ENCODE results near the gene OOSP1.
"Not testable (repeated sequence)": the region's sequence is repeated elsewhere in the genome, so short reads cannot be mapped to it uniquely, and the experiment has no call there.

Gene OOSP1

DNA sequence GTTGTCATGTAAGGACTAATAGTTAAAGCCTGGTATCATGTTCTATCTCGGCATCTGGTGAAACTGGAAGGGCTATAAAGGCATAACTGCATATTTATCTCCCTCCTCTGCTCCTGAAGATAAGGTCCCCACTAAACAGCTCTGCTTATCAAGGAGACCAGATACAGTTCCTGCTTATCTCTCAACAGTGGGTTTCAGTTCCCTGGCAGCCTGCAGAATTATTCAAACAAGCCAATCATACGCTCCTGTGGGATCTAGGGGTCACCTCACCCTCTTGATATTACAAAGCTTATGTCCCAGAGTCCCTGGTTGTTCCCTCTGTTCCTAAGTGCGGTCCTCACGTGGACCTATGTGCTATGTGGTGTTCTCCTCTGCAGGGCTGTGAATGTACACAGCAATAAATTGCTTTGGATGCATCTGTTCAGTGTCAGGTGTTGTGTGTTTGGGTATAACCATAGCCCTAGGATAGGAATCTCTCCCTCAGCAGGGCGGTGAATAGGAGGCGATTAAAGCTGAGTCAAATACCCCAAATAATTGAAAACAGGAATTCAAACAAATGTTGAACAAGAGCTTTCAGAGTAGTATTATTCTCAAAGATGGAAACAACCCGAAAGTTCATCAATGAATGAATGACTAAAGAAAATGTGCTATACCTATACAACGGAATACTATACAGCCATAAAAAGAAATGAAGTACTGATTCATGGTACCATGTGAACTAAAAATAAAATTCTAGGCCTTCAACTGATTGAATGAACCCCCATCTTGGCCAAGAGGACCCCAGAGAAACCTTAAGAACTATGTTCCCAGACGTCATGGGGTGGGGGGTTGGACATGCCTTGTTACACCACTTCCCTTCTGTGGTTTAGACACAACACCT is 22.5 kb downstream of the OOSP1 start:
- no peak for DNase-seq (ENCODE audit: low read depth in 2 of 3, low spot score in 2 of 3)

DNA sequence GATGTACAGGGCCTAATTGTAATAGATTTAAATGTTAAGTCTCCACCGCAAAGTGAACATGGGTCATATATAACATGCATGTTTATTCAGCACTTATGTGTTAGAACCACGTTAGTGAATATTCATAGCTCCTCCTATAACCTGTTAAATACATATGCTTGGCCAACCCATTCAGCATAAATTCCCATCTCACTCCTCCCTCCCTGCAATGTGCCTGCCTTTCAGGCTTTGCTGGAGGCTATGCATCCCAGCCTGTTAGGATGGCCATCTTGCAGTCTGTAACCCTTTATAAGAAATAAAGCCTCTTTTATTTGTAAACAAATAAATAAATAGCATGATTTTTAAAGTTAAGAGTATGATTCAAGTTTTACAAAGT is 23.9 kb downstream of the OOSP1 start:
- no peak for DNase-seq (ENCODE audit: low read depth in 2 of 3, low spot score in 2 of 3)

- DNase-seq (ENCODE audit: low read depth in 2 of 3, low spot score in 2 of 3): no peak
Observed at GRCh38 chr11:59963733-59964132, 25.5 kb downstream of the OOSP1 start, which contains the start of gene OOSP4A. Gene OOSP4A, plus strand, starts transcription at chr11:59964033. Its CDS starts 0 bp downstream, at chr11:59964033.

DNA sequence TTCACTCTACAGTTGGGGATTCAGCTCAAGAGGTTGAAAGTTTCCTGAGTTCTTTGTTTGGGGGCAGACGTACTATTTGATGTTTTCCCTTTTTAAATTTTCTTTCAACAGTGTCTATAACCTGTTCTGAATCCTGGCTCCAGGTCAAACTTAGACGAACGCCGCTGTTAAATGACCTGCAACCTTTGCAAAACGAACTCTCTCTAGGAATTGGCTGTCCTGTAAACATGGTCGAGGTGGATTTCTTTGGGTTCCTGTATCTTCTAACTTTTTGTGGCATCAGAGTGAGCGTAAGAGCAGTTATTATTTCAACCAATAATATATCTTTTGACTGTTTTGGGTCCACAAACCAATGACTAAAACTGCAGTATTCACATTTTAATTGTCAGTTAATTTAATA is 27.2 kb downstream of the OOSP1 start:
- no peak for DNase-seq (ENCODE audit: low read depth in 2 of 3, low spot score in 2 of 3)

GRCh38 chr11:59966201-59966600 is 28.0 kb downstream of the OOSP1 start:
- no peak for DNase-seq (ENCODE audit: low read depth in 2 of 3, low spot score in 2 of 3)

GRCh38 chr11:59967677-59968394 is 29.6 kb downstream of the OOSP1 start:
- no peak for DNase-seq (ENCODE audit: low read depth in 2 of 3, low spot score in 2 of 3)

DNA sequence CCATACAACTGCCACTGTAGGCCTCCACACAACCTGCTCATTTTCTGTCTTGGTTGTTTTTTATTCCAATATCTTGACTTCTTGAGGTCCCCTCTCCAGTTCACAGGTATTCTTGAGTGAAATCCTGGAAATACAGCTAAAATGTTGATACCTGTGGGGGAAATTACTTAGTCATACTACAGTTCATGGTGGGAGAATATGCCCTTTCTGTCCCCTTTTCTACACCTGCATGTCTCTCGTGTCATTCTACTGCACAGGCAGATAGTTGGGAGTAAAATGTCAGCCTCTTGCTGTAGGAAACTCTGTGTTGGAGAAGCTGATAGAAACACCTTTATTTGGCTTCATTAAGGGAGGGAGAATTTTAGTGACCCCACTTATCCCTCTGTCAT is 30.2 kb downstream of the OOSP1 start:
- no peak for DNase-seq (ENCODE audit: low read depth in 2 of 3, low spot score in 2 of 3)

- no peak for DNase-seq (ENCODE audit: low read depth in 2 of 3, low spot score in 2 of 3)
Observed at GRCh38 chr11:59973097-59973496, 34.9 kb downstream of the OOSP1 start.

DNA sequence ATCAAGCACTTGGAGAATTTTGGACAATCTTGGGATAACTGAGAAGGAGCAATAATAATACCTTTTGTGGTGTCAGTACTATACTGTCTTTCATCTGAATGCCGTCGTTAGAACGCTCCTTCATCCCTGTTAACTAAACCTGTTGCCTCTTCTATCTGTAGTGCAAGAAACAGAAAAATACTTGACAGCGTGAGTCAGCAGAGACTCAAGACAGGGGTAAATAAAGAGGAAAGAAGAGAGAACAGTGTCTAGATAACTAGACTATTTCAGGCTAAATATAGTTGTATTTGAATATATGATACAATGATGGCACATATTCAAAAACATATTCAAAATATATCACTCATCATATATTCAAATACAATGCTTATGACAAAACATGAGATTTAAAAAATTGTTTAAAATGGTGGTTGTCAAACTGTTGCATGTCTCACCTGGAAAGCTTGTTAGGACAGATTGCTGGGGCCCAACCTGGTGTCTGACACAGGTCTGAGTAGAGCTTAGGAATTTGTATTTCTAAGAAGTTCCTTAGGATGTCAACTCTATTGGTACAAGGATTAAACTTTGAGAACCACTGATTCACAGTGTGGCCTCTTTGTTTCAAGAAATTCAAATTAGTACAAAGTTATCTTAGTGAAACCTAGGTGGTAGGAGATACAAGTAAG is 43.0 kb downstream of the OOSP1 start:
- no peak for DNase-seq (ENCODE audit: low read depth in 2 of 3, low spot score in 2 of 3)

DNA sequence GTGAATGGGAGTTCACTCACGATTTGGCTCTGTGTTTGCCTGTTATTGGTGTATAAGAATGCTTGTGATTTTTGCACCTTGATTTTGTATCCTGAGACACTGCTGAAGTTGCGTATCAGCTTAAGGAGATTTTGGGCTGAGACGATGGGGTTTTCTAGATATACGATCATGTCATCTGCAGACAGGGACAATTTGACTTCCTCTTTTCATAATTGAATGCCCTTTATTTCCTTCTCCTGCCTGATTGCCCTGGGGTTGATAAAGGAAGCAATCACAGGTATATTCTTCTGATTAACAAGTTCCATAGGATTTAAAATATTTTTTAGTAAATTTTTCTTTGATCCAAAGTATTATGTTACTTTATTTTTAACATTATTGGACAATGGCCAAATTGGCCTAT is 43.8 kb downstream of the OOSP1 start:
- not testable (repeated sequence) for DNase-seq (ENCODE audit: low read depth in 2 of 3, low spot score in 2 of 3)

GRCh38 chr11:59983212-59983611 is 45.0 kb downstream of the OOSP1 start:
- no peak for DNase-seq (ENCODE audit: low read depth in 2 of 3, low spot score in 2 of 3)

GRCh38 chr11:59984368-59984767 is 46.1 kb downstream of the OOSP1 start:
- DNase-seq (ENCODE audit: low read depth in 2 of 3, low spot score in 2 of 3): no peak

DNA sequence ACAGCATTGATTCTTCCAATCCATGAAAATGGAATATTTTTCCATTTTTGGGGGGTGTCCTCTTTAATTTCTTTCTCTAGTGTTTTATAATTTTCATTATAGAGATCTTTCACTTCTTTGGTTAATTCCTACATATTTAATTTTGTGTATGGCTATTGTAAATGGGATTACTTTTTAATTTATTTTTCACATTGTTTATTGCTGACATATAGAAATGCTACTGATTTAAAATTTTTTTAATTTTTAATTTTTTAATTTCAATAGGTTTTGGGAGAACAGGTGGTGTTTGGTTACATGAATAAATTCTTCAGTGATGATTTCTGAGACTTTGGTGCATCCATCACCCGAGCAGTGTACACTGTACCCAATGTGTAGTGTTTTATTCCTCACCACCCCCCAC is 52.2 kb downstream of the OOSP1 start:
- DNase-seq (ENCODE audit: low read depth in 2 of 3, low spot score in 2 of 3): no peak

DNA sequence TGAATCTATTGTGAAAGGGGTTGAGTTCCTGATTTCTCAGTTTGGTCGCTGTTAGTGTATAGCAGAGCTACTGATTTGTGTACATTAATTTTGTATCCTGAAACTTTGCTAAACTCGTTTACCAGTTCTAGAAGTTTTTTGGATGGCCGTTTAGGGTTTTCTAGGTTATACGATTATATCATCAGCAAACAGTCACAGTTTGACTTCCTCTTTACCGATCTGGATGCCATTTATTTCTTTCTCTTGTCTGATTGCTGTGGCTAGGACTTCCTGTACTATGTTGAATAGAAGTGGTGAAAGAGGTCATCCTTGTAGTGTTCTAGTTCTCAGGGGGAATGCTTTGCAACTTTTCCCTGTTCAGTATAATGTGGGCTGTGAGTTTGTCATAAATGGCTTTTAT is 54.2 kb downstream of the OOSP1 start:
- DNase-seq (ENCODE audit: low read depth in 2 of 3, low spot score in 2 of 3): no peak

DNA sequence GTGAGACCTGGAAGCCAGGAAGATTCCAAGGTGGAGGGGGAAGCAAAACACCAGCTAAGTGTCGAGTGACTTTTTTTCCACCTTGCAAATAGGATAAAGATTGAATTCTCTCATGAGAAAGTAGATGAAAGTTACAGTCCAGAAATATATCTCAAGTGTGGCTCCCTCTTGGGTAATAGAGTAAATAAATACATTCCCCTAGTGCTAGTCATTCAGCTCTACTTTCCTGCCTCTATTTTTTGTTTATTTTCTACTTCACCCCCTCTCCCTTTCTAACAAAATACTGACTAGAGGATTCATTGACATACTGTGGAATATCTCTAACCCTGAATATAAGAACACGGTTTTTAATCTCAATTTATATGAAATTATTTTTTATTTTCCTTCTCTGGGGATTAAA is 59.6 kb downstream of the OOSP1 start:
- no peak for DNase-seq (ENCODE audit: low read depth in 2 of 3, low spot score in 2 of 3)

DNA sequence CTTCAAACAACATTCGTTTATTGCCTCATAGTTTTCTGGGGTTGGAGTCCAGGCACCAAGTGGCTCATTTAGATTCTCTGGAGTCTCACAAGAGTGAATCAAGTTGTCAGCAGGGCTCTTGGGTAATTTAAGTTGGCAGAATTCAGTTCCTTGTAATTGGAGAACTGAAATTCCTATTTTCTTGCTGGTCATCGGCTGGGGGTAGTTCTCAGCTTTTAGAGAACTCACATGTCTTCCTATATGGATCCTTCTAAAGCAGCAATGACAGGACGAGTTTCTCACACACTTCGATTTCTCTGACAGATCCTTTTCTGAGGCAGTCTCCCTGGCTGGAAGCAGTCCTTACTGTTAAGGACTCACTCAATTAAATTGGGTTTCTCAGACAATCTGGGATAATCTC is 61.5 kb downstream of the OOSP1 start:
- no peak for DNase-seq (ENCODE audit: low read depth in 2 of 3, low spot score in 2 of 3)

- DNase-seq (ENCODE audit: low read depth in 2 of 3, low spot score in 2 of 3): no peak
Observed at GRCh38 chr11:60003729-60004128, 65.5 kb downstream of the OOSP1 start.

DNA sequence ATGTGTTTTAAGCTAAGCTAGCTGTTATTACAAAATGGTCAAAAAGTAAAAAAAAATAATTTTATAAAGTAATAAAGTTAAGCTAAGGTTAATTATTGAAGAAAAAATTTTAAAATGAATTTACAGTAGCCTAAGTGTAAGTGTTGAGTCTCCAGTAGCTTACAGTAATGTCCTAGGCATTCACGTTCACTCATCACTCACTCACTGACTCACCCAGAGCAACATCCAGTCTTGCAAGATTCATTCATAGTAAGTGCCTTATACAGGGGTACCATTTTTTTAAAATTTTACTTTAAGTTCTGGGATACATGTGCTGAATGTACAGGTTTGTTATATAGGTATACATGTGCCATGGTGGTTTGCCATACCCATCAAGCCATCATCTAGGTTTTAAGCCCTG is 67.1 kb downstream of the OOSP1 start:
- no peak for DNase-seq (ENCODE audit: low read depth in 2 of 3, low spot score in 2 of 3)
